HG02884 (cell line): ENCODE measurements around the gene PLPPR4.
"Not testable (repeated sequence)": the region's sequence is repeated elsewhere in the genome, so short reads cannot be mapped to it uniquely, and the experiment has no call there.

Experiments used
- ATAC-seq: cut with Tn5 transposase; IDR thresholded peaks from one replicate; pipeline ENCODE4 v1.9.1; 2021; ENCODE audit warnings: mild to moderate bottlenecking, moderate library complexity; ENCODE audit not compliant: unreplicated experiment

PLPPR4 gene

GRCh38 chr1:99266726-99267125 lies 2.4 kb downstream of the PLPPR4 start:
- ATAC-seq = no peak

- ATAC-seq = no peak
These were observed 3.7 kb downstream of the PLPPR4 start for GRCh38 chr1:99268021-99268420.

- ATAC-seq = no peak
These were observed 5.0 kb downstream of the PLPPR4 start for GRCh38 chr1:99269321-99269720.

GRCh38 chr1:99270646-99271045 lies 6.4 kb downstream of the PLPPR4 start:
- no peak for ATAC-seq

- ATAC-seq = no peak
These were observed 7.0 kb downstream of the PLPPR4 start for GRCh38 chr1:99271249-99271648.

- ATAC-seq = no peak
These were observed 12.8 kb downstream of the PLPPR4 start for GRCh38 chr1:99277066-99277465.

- no peak for ATAC-seq
These were observed 15.2 kb downstream of the PLPPR4 start for GRCh38 chr1:99279525-99279924.

GRCh38 chr1:99281105-99281504 lies 16.8 kb downstream of the PLPPR4 start:
- no peak for ATAC-seq

GRCh38 chr1:99282536-99282935 lies 18.2 kb downstream of the PLPPR4 start:
- ATAC-seq = no peak

GRCh38 chr1:99283521-99283920 lies 19.2 kb downstream of the PLPPR4 start:
- not testable (repeated sequence) for ATAC-seq

GRCh38 chr1:99292886-99293285 lies 28.6 kb downstream of the PLPPR4 start:
- ATAC-seq = no peak

- peak; percentile 66 for ATAC-seq
These were observed 33.6 kb downstream of the PLPPR4 start for GRCh38 chr1:99297923-99298322.

GRCh38 chr1:99304725-99305282 lies 40.5 kb downstream of the PLPPR4 start:
- no peak for ATAC-seq

- no peak for ATAC-seq
These were observed 41.3 kb downstream of the PLPPR4 start for GRCh38 chr1:99305626-99306025.

GRCh38 chr1:99306056-99306455 lies 41.8 kb downstream of the PLPPR4 start:
- no peak for ATAC-seq

GRCh38 chr1:99306644-99307043 lies 42.4 kb downstream of the PLPPR4 start:
- no peak for ATAC-seq

- ATAC-seq = no peak
These were observed 51.0 kb downstream of the PLPPR4 start for GRCh38 chr1:99315305-99315704.

- ATAC-seq = no peak
These were observed 62.1 kb downstream of the PLPPR4 start for GRCh38 chr1:99326215-99326949.

- ATAC-seq = no peak
These were observed 63.1 kb downstream of the PLPPR4 start for GRCh38 chr1:99327357-99327756.

GRCh38 chr1:99328171-99328570 lies 63.9 kb downstream of the PLPPR4 start:
- no peak for ATAC-seq

- ATAC-seq = no peak
These were observed 66.8 kb downstream of the PLPPR4 start for GRCh38 chr1:99331083-99331482.

- no peak for ATAC-seq
These were observed 67.3 kb downstream of the PLPPR4 start for GRCh38 chr1:99331636-99332035.

- no peak for ATAC-seq
These were observed 68.3 kb downstream of the PLPPR4 start for GRCh38 chr1:99332561-99332960.
